ENCODE measurements around the gene CKB.

Gene CKB

DNA sequence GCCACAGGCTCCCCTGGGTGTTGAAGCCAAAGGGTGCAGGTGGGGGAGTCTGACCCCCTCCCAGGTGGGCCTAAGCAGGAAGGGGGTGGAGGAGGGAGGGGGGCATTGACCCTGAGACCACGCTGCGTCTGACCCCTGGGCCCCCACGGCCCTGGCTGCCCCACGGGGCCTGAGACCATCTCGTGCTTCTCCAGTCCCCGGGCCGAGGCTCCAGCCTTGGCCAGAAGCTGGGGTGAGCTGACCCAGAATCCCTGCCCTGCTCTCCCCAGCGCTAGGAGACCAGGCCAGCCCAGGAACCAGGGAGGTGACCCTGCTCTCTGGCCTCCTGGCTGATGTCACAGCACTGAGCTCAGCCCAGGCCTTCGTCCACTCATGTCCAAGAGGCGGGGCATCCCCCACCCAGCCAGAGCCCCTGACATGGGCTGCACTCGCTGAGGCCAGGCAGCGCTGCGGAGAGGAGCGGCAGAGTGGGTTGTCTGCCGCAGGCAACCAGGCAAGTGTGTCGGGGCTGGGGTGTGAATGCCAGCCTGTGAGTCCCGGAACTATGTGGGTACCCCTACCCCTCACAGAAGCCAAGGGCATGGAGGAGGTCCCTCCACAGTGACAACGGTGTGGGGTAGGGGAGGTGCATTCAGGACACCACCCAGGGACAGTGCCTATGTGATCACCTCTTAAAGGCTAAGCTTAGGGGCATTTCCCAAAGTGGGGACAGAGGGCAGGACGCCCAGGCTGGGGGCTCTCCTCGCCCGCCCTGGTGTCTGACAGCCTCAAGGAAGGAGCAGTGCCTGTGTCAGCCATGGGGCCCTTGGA is 12.7 kb upstream of the CKB start:
- H3K4me3 ChIP-seq (ENCODE audit: low read depth, low read length): no peak overlapping the region
- DNase-seq: no peak
- in situ Hi-C loops (cut with HindIII; ENCODE audit: low pct_ligation_motif_present, low sequenced_read_pairs): no loop called here
- TF ChIP-seq, protein P1, sequence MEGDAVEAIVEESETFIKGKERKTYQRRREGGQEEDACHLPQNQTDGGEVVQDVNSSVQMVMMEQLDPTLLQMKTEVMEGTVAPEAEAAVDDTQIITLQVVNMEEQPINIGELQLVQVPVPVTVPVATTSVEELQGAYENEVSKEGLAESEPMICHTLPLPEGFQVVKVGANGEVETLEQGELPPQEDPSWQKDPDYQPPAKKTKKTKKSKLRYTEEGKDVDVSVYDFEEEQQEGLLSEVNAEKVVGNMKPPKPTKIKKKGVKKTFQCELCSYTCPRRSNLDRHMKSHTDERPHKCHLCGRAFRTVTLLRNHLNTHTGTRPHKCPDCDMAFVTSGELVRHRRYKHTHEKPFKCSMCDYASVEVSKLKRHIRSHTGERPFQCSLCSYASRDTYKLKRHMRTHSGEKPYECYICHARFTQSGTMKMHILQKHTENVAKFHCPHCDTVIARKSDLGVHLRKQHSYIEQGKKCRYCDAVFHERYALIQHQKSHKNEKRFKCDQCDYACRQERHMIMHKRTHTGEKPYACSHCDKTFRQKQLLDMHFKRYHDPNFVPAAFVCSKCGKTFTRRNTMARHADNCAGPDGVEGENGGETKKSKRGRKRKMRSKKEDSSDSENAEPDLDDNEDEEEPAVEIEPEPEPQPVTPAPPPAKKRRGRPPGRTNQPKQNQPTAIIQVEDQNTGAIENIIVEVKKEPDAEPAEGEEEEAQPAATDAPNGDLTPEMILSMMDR (IDR thresholded peaks at IDR 0.05; ENCODE audit: low read depth, low read length, missing control alignments): no peak
- H3K27ac ChIP-seq: no peak overlapping the region
- no peaks in the 10 kb centered on the region for H3K27me3 ChIP-seq (replicated peaks)
- peaks cover 7% of the 10 kb centered on the region for H3K36me3 ChIP-seq (replicated peaks)

DNA sequence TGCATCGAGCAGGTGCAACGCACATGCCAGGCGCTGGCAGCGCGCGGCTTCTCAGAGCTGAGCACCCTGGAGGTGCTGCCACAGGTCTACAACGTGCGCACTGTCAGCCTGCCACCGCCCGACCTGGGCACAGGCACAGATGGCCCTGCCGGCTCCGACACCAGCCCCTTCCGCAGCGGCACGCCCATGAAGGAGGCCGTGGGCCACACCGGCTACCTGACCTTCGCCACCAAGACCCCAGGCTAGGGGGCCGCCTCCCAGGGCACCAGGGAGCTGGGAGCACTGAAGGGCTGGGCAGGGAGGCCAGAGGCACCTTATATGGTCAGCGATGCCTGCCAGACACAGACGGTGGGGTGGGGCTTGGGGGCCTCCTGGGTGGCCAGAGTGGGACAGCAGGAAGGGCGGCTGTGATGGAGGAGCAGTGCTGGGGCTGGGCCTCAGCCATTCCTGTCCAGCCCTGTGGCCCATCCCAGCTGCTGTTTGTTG is 12.0 kb upstream of the CKB start:
- H3K27ac ChIP-seq: no peak overlapping the region
- peaks cover 7% of the 10 kb centered on the region for H3K36me3 ChIP-seq (replicated peaks)
- in situ Hi-C loops (cut with HindIII; ENCODE audit: low pct_ligation_motif_present, low sequenced_read_pairs): no loop called here

DNA sequence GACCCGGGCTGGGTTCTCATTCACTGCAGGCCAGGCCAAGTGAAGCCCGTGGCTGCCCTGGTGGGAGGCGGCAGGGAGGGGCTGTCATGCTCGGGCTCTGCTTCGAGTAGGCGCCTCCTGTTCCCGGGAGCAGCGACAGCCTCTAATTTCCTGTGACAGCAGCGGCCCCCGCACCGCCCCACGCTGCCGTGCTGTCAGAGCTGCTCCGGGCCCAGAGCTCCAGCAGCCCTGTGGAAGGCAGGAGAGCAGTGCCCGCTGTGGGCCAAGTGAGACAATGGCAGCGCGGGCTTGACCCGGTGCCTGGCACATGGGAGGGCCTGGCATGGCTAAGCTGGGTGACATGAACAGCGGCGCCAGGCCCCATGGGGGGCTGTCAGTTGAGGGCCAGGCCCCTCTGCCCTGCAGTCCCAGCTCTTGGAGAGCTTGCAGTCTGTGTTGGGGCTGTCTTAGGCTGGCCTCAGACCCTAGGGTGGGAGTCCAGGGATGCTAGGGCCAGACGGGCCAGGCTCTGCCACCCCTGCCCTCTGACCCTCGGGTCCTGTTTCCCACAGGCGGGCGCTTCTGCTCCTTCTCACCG is 11.5 kb upstream of the CKB start:
- H3K27me3 ChIP-seq (replicated peaks): no peaks in the 10 kb centered on the region
- DNase-seq: no peak
- TF ChIP-seq, protein P1 (IDR thresholded peaks at IDR 0.05; ENCODE audit: low read depth, low read length, missing control alignments): no peak
- H3K4me3 ChIP-seq (ENCODE audit: low read depth, low read length): no peak overlapping the region
- in situ Hi-C loops (cut with HindIII; ENCODE audit: low pct_ligation_motif_present, low sequenced_read_pairs): no loop called here
- H3K36me3 ChIP-seq (replicated peaks): peaks cover 7% of the 10 kb centered on the region
- no peak overlapping the region for H3K27ac ChIP-seq

More for the DNA sequence above, 12.0 kb upstream of the CKB start:
- Histone ChIP-seq H3K4me3 (ENCODE audit: low read depth, low read length) (no peak overlapping the region), H3K27me3 (replicated peaks) (no peaks in the 10 kb centered on the region)
- TF ChIP-seq, protein P1 (IDR thresholded peaks at IDR 0.05; ENCODE audit: low read depth, low read length, missing control alignments): no peak
- DNase-seq: no peak

DNA sequence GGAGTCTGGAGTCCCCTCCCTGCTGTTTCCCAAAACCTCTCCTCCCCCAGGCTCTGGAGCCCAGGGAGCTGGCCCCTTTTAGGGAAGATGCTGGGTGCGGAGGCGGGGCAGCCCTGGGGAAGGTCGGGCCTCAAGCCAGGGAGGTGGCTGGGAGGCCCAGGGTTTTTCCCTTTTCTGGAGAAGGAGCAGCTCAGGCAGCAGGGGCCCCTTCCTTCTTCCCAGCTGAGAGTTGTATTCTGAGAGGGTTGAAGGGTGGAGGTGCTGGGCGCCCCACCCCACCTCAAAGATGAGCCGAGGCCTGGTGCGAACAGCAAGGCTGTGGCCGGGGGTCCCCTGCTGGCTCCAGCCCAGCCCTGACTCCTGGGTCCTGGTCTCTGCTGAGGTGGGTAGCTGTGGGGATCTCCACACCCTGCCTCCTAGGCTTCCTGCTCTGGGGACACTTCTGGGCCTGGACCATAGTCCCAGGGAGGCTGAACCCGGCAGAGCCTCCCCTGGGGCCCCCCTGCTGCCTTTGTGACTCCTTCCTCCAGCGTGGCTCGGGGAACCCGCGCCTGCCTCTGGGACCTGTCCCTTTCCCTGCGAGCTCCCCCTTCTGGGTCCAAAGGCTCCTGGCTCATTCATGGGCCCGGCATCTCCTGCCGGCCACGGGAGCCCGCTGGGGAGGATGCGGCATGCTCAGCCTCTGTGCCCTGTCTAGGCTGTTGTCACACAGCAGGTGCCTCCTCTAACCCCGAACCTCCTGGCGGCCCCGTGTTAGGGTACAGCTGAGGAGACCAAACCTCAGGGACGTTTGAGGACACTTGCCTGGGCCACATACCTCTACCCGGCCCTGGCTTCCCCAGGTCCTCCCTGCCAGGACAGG is 10.7 kb upstream of the CKB start:
- in situ Hi-C loops (cut with HindIII; ENCODE audit: low pct_ligation_motif_present, low sequenced_read_pairs): no loop called here
- Histone ChIP-seq H3K27ac (no peak overlapping the region), H3K27me3 (replicated peaks) (no peaks in the 10 kb centered on the region), H3K36me3 (replicated peaks) (peaks cover 7% of the 10 kb centered on the region), H3K4me3 (ENCODE audit: low read depth, low read length) (no peak overlapping the region)
- no peak for DNase-seq
- TF ChIP-seq, protein P1 (IDR thresholded peaks at IDR 0.05; ENCODE audit: low read depth, low read length, missing control alignments): no peak

DNA sequence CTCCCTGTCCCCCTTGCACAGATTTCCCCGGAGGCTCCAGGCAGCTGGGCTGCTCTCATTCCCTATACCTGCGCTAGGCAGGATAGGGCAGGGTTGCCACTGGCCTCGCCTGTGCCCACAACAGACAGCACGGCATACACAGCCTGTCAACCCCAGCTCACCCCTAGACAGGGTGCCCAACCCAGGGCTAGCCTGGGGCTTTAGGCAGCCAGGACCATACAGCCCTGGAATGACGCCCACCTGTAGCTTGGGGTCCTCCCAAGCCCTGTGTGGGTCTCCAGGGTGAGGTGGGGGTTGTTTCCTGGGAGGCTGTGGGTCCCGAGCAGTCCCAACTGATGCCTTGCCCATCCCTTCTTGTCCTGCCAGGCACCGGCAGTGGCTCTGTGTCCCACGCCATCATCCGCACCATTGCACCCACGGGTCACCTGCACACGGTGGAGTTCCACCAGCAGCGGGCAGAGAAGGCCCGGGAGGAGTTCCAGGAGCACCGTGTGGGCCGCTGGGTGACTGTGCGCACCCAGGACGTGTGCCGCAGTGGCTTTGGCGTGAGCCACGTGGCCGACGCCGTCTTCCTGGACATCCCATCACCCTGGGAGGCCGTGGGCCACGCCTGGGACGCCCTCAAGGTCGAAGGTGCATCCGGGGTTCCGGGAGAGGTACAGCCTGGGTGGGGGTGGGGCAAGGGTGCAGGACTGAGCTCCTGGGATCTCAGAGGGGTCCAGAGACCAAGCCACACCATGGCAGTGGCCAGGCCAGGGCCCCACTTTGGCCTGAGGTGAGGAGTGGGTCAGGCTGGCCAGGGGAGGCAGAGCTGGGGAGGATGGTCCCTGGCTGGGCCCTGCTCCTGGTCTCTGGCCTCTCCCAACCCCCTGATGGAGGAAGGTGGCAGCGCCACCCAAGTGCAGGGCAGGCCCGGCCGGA is 9.8 kb upstream of the CKB start:
- Histone ChIP-seq H3K27me3 (replicated peaks) (no peaks in the 10 kb centered on the region), H3K36me3 (replicated peaks) (peaks cover 7% of the 10 kb centered on the region), H3K4me3 (ENCODE audit: low read depth, low read length) (no peak overlapping the region), H3K27ac (no peak overlapping the region)
- no peak for DNase-seq
- in situ Hi-C loops (cut with HindIII; ENCODE audit: low pct_ligation_motif_present, low sequenced_read_pairs): no loop called here
- TF ChIP-seq, protein P1 (IDR thresholded peaks at IDR 0.05; ENCODE audit: low read depth, low read length, missing control alignments): no peak
